ENCODE data around the gene DTNB.

GRCh38 chr2:25446122-25446521, 227.3 kb downstream of the DTNB start:
- TF ChIP-seq CTCF (IDR thresholded peaks at IDR 0.05; ENCODE audit: poor library complexity, severe bottlenecking) (no peak), SMC3 (conservative IDR thresholded peaks at IDR 0.05; ENCODE audit: poor library complexity) (no peak)
